Mucosa of descending colon (tissue), 3 donors: ENCODE measurements around the gene PTPRE. TPM values are rescaled to one million over a fixed set of nuclear protein-coding genes. Genes with fewer than 3 reads are reported as not detected.

Source experiments
- ATAC-seq: fragments of 200-7000 bp; cut with Tn5 transposase; one replicate; pipeline ENCODE4 v1.9.1; 2020; ENCODE audit warnings: mild to moderate bottlenecking, moderate library complexity
- DNase-seq, 3 donors: peaks; one replicate each; pipeline ENCODE4 v3.0.0-alpha.2; 2020
- H3K36me3 ChIP-seq: fragments of 200-600 bp; one replicate; pipeline ENCODE4 v1.8.0; 2021; ENCODE audit warnings: low read depth, mild to moderate bottlenecking
- H3K4me1 ChIP-seq: fragments of 200-600 bp; one replicate; pipeline ENCODE4 v1.8.0; 2021; ENCODE audit warnings: low read depth, mild to moderate bottlenecking
- H3K4me3 ChIP-seq: fragments of 200-600 bp; one replicate; pipeline ENCODE4 v1.8.0; 2021; ENCODE audit warnings: mild to moderate bottlenecking
- H3K9me3 ChIP-seq: fragments of 200-600 bp; one replicate; pipeline ENCODE4 v1.8.0; 2021; ENCODE audit warnings: mild to moderate bottlenecking
- intact Hi-C, 2 donors: fragments of 100-400 bp; cut with DNase I in 1 of 2; cut with micrococcal nuclease in 1 of 2; formaldehyde crosslinking; loops; one replicate each; pipeline versions ENCODE4 v1.11.0 to v1.11.1; 2022; cut with DNase I, micrococcal nuclease
- total RNA-seq, 3 donors: library from RNA; stranded (reverse); fragmentation: NEBNext Ultra II Directional in 2 of 3; extraction: Animal tissue kit (Norgen Biotek cat#: 25700) in 2 of 3; gene quantifications; one replicate each; pipeline versions ENCODE4 v1.2.1 to v1.2.4, GENCODE V29; 2021 to 2023
- TF ChIP-seq, protein P1 (sequence below): fragments of 200-600 bp; IDR thresholded peaks from one replicate; pipeline ENCODE4 v1.8.0; 2022; ENCODE audit warnings: antibody characterized with exemption, mild to moderate bottlenecking
- donor health status: DM: no; HTN: no; CAD: no; lungs with moderate emphysema.
- donor health status: DM: no; HTN: no; CAD: no.
- donor health status: DM: no; HTN: yes; CAD: no.

The PTPRE gene
- total RNA-seq, 3 donors from 2014 or later = 28.8 to 33.6 (median 32.5) TPM

DNA sequence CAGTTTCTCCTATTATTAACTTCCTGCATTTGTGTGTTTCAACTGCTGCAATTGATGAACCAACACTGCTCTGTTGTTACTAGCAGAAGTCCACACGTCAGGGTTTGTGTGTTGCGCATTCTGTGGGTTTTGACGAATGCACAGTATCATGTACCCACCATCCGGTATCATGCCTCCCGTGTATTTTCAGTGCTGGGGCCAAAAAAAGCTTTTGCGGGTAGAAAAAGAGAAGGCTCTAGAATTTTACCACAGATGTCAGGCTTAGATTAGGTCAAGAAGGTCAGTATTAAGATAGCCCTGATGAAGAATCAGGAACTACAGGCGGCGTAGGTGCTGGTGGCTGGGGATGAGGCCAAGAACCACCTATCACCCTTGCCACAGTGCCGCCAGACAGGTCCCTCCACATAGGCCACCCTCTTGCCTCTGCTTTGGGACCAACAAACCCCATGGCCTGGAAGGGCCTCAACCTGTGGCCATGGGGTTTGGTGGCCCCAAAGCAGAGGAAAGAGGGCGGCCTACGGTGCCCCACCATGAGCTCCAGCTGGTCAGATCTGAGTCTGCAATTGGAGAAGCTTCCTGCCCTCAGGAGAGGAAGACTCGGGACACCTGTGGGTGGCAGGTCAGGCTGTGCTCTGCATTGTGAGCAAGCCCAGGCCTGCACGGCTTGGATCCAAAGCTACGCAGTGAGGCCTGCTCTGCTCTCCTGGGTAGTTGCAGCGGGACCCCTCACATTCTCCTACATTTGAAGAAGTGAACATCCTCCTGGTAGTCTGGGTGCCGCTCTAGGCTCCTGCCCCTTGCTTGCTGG is 147.5 kb downstream of the PTPRE start:
- Histone ChIP-seq H3K36me3 (no peaks in the 10 kb centered on the region), H3K4me3 (no peak overlapping the region), H3K9me3 (no peaks in the 10 kb centered on the region), H3K4me1 (no peaks in the 10 kb centered on the region)
- intact Hi-C loops = no loop called here
- TF ChIP-seq, protein P1, sequence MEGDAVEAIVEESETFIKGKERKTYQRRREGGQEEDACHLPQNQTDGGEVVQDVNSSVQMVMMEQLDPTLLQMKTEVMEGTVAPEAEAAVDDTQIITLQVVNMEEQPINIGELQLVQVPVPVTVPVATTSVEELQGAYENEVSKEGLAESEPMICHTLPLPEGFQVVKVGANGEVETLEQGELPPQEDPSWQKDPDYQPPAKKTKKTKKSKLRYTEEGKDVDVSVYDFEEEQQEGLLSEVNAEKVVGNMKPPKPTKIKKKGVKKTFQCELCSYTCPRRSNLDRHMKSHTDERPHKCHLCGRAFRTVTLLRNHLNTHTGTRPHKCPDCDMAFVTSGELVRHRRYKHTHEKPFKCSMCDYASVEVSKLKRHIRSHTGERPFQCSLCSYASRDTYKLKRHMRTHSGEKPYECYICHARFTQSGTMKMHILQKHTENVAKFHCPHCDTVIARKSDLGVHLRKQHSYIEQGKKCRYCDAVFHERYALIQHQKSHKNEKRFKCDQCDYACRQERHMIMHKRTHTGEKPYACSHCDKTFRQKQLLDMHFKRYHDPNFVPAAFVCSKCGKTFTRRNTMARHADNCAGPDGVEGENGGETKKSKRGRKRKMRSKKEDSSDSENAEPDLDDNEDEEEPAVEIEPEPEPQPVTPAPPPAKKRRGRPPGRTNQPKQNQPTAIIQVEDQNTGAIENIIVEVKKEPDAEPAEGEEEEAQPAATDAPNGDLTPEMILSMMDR = no peak
- DNase-seq = peak in 1 of 3 donors; percentile 31
- ATAC-seq = peak; percentile 47

- TF ChIP-seq, protein P1 = no peak
- Histone ChIP-seq H3K4me1 (no peaks in the 10 kb centered on the region), H3K9me3 (no peaks in the 10 kb centered on the region), H3K36me3 (no peaks in the 10 kb centered on the region), H3K4me3 (no peak overlapping the region)
- DNase-seq (no peak), ATAC-seq (no peak)
- intact Hi-C loops = no loop called here
Observed at GRCh38 chr10:128055061-128055868, 148.4 kb downstream of the PTPRE start.

DNA sequence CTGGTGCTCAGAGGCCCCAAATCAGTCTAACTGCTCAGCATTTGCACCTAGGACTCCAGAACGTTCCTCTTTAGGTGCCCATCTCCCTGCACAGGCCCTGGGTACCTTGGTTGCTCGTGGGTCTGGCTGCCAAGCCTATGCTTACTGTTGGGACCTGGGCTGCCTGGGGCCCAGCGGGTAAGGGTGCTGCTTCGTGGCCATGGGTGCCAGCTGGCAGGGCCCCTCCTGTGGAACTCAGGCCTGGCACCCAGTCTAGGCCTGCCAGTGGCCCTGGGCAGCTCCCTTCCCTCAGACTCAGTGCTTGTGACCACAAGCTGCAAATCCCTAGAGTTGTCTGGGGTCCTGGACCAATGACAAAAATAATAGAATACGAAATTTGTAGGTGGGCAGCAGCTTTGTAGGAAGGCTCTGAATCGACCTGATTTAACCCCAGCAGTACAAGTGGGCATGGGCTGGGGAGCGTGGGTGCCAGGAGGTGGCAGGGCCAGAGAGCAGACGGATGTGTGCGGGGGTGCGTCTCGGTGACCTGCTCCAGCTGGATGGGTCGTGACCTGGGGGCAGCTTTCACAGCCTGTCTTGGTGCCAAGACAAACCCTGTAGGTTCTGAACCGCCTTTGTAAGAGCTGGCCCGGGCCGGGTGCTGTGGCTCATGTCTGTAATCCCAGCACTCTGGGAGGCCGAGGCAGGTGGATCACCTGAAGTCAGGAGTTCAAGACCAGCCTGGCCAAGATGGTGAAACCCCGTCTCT is 149.6 kb downstream of the PTPRE start:
- no peaks in the 10 kb centered on the region for H3K36me3 ChIP-seq
- ATAC-seq = no peak
- TF ChIP-seq, protein P1 = no peak

GRCh38 chr10:128058106-128058749 is 151.3 kb downstream of the PTPRE start:
- DNase-seq (no peak), ATAC-seq (no peak)
- H3K4me1 ChIP-seq = no peaks in the 10 kb centered on the region
- H3K4me3 ChIP-seq = no peak overlapping the region
- intact Hi-C loops = no loop called here
- no peaks in the 10 kb centered on the region for H3K36me3 ChIP-seq
- H3K9me3 ChIP-seq = no peaks in the 10 kb centered on the region
- TF ChIP-seq, protein P1 = no peak

More for the DNA sequence above, 149.6 kb downstream of the PTPRE start:
- Histone ChIP-seq H3K4me3 (no peak overlapping the region), H3K4me1 (no peaks in the 10 kb centered on the region), H3K9me3 (no peaks in the 10 kb centered on the region)
- no peak for DNase-seq
- intact Hi-C loops = no loop called here

GRCh38 chr10:128058750-128059134 is 151.8 kb downstream of the PTPRE start:
- ATAC-seq (no peak), DNase-seq (no peak)
- H3K4me1 ChIP-seq = no peaks in the 10 kb centered on the region
- H3K4me3 ChIP-seq = no peak overlapping the region
- intact Hi-C loops = no loop called here
- TF ChIP-seq, protein P1 = no peak
- H3K36me3 ChIP-seq = no peaks in the 10 kb centered on the region
- no peaks in the 10 kb centered on the region for H3K9me3 ChIP-seq
